Bronchial epithelial cell (primary cell): ENCODE measurements around the gene ARHGEF25. TPM values are rescaled to one million over a fixed set of nuclear protein-coding genes. Genes with fewer than 3 reads are reported as not detected.
A peak's percentile ranks its signal among the peaks of the same experiment; 100 is the strongest.

Experiments used
- DNase-seq: peaks from one replicate; pipeline ENCODE4 v3.0.0-alpha.2; 2010; ENCODE audit warnings: low read depth
- FAIRE-seq: peaks from 2 replicates; lab custom pipeline; 2011; peaks lifted over from hg19 to GRCh38; lab: Jason Lieb, UNC
- H3K27me3 ChIP-seq: 2 replicates; pipeline ENCODE4 v1.5.1; 2011; ENCODE audit warnings: low read length; ENCODE audit not compliant: control insufficient read depth, insufficient read depth
- H3K36me3 ChIP-seq: 2 replicates; pipeline ENCODE4 v1.5.1; 2011; ENCODE audit warnings: low read length; ENCODE audit not compliant: control insufficient read depth, insufficient read depth
- H3K4me3 ChIP-seq: 2 replicates; pipeline ENCODE4 v1.5.1; 2011; ENCODE audit warnings: mild to moderate bottlenecking, low read depth, low read length, control low read depth
- total RNA-seq: library from RNA; depleted of rRNA; stranded (reverse); fragments of >200 nt; gene quantifications from 2 replicates; pipeline ENCODE4 v1.2.1, GENCODE V29; 2014
- TF ChIP-seq, protein P1 (sequence below): IDR thresholded peaks from 2 replicates; pipeline ENCODE4 v1.5.1; 2011; ENCODE audit warnings: mild to moderate bottlenecking, moderate library complexity, low read length, control low read depth, inconsistent platforms; ENCODE audit not compliant: insufficient read depth, severe bottlenecking

The ARHGEF25 gene
- total RNA-seq, 1 donor from 2014 or later = 0.53 TPM

DNA sequence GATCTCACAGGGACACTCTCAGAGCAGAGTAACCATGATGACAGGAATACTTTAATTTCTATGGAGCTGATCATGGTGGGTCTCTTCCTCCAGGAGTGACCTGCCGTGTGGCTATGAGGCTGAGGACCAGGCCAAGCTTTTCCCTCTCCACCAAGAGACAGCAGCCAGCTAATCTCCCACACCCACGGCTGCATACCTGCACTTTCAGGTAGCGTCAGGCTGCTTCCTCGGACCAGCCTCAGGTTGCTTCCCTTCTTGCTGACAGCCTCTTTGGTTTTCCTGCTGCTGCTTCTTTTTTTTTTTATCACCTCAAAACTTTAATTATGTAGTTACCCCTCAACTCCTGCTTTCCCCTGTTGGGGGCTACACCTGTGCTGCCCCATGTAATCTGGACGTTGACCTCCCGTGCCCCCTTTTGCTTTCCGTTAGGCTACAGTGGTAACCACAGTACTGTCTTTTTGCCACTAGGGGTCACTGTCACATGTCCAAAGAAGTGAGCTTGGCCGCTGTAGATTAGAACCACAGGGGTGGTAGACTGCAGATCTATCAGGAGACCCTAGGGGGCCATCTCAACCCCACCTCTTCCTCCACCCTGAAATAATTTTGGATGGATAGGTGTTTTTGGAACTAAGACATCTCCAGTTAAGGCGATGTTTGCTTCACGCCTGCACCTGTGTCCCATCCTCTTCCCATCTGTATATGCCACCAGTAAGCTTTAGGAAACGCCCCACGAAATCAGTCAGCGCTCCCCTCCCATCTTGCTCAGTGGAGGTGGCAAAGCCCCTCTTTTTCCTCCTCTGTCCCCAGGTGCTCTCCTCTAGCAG is 28.0 kb upstream of the ARHGEF25 start:
- no peak for FAIRE-seq
- Histone ChIP-seq H3K36me3 (no peaks in the 10 kb centered on the region), H3K4me3 (no peak overlapping the region), H3K27me3 (peaks cover 4% of the 10 kb centered on the region)
- TF ChIP-seq, protein P1, sequence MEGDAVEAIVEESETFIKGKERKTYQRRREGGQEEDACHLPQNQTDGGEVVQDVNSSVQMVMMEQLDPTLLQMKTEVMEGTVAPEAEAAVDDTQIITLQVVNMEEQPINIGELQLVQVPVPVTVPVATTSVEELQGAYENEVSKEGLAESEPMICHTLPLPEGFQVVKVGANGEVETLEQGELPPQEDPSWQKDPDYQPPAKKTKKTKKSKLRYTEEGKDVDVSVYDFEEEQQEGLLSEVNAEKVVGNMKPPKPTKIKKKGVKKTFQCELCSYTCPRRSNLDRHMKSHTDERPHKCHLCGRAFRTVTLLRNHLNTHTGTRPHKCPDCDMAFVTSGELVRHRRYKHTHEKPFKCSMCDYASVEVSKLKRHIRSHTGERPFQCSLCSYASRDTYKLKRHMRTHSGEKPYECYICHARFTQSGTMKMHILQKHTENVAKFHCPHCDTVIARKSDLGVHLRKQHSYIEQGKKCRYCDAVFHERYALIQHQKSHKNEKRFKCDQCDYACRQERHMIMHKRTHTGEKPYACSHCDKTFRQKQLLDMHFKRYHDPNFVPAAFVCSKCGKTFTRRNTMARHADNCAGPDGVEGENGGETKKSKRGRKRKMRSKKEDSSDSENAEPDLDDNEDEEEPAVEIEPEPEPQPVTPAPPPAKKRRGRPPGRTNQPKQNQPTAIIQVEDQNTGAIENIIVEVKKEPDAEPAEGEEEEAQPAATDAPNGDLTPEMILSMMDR = peak; percentile 88
- peak; percentile 66 for DNase-seq

DNA sequence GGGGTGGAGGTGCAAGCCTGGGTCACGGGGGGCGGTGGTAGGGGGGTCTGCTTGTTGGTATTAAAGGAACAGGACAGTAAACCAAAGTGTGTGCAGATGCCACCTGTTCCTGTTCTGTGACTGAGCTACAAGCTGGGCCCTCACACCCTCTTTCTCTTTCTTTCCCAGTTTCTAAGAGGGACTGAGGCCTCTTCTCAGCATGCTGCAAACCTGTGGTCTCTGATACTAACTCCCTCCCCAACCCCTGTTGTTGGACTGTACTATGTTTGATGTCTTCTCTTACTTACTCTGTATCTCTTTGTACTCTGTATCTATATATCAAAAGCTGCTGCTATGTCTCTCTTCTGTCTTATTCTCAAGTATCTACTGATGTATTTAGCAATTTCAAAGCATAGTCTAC is 27.2 kb upstream of the ARHGEF25 start:
- peaks cover 4% of the 10 kb centered on the region for H3K27me3 ChIP-seq
- DNase-seq (no peak), FAIRE-seq (no peak)
- TF ChIP-seq, protein P1 = no peak
- H3K4me3 ChIP-seq = no peak overlapping the region
- H3K36me3 ChIP-seq = no peaks in the 10 kb centered on the region

DNA sequence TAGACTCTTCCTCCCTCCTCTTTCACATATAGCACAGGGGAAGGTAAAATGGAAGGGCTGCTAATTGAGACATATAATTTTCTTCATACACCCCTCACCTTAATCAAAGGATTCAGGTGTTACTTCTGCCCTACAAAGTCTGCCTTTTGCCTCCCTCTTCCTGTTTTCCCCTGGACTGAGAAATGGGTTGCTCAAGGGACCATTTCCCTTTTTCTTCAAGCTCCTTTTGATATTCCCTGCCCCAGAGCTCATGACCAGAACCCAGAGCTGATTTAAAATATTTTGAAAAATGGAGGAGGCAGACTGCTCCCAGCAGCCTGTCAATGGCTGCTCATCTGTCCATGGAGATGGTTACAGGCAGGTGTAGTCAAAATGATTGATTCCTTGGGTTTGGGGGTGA is 26.5 kb upstream of the ARHGEF25 start:
- FAIRE-seq = no peak
- no peak for DNase-seq

DNA sequence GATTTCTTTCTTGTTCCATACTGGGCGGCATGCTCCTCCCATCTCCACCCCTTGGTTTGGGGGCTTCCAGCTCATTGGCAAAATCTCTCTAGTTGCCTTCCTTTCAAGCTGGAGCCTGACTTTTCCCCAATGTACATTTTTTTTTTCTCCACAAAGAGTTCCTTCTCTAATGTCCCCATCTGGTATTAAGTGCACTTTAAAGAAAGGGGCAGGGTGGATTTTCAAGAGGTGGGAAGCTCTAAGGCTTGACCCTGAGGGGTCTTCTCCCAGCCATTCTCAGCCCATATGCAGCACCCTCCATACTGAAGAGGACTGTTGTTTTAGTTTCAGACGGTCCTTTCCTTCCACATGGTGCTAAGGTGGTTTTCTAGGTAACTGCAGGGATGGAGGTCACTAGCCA is 26.1 kb upstream of the ARHGEF25 start:
- no peak for DNase-seq
- Histone ChIP-seq H3K27me3 (peaks cover 4% of the 10 kb centered on the region), H3K4me3 (no peak overlapping the region), H3K36me3 (no peaks in the 10 kb centered on the region)
- no peak for FAIRE-seq
- TF ChIP-seq, protein P1 = no peak

More for the DNA sequence above, 26.5 kb upstream of the ARHGEF25 start:
- peaks cover 4% of the 10 kb centered on the region for H3K27me3 ChIP-seq
- H3K4me3 ChIP-seq = no peak overlapping the region
- H3K36me3 ChIP-seq = no peaks in the 10 kb centered on the region
- TF ChIP-seq, protein P1 = no peak

DNA sequence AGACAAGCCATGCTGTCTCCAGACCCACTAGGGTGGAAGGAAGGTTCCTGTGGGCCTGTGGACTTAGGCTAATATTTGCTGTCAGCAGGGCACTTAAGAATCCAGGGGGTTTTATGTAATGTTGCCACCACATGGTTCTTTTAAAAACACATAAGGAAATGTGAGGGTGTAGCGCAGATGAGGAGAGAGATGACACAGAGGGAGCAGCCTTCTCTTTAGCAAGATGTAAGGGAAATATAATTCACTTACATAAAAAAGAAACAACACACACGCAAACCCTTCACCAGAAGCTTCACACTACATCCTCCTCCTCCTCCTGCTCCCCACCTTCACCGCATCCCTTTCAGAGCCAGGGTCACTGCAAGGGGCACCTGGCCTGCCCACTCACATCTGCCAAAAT is 25.1 kb upstream of the ARHGEF25 start:
- no peak for FAIRE-seq
- H3K4me3 ChIP-seq = no peak overlapping the region
- TF ChIP-seq, protein P1 = no peak
- no peak for DNase-seq
- peaks cover 4% of the 10 kb centered on the region for H3K27me3 ChIP-seq
- no peaks in the 10 kb centered on the region for H3K36me3 ChIP-seq
